Measurements from ENCODE around the gene PPIP5K2.

DNA sequence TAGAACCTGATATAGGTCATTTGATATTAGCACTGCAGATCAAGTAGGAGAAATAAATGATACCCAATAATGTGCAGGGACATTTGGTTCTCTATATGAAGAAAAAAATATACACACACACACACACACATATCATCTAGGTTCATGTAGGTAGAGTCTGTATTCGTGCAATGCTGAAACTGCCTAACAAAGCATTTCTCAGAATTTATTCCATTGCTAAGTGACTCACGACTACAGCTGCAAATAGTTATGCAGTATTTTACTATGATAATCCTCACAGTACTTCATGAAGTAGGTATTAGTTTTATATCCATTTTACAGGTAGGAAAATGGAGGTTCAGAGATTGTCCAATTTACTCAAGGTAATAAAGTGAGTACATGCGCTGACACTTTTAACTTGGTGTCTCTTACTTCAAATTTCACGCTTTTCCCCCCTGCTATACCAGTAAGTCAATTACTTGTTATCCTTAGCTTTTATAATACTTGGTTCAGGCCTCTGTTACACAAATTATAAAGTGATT is 2.6 kb upstream of the PPIP5K2 start:
- TF ChIP-seq, protein P1, sequence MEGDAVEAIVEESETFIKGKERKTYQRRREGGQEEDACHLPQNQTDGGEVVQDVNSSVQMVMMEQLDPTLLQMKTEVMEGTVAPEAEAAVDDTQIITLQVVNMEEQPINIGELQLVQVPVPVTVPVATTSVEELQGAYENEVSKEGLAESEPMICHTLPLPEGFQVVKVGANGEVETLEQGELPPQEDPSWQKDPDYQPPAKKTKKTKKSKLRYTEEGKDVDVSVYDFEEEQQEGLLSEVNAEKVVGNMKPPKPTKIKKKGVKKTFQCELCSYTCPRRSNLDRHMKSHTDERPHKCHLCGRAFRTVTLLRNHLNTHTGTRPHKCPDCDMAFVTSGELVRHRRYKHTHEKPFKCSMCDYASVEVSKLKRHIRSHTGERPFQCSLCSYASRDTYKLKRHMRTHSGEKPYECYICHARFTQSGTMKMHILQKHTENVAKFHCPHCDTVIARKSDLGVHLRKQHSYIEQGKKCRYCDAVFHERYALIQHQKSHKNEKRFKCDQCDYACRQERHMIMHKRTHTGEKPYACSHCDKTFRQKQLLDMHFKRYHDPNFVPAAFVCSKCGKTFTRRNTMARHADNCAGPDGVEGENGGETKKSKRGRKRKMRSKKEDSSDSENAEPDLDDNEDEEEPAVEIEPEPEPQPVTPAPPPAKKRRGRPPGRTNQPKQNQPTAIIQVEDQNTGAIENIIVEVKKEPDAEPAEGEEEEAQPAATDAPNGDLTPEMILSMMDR (IDR thresholded peaks at IDR 0.05): no peak
- TF ChIP-seq POLR2AphosphoS5 (IDR thresholded peaks at IDR 0.05): no peak

Measured in gastroesophageal sphincter (tissue), 3 donors.